Measurements from ENCODE around the gene SIT1.

SIT1 gene

GRCh38 chr9:35682051-35682450 lies 31.3 kb upstream of the SIT1 start:
- DNase-seq, result no peak

- DNase-seq, result no peak
Observed at GRCh38 chr9:35681341-35682002, 30.7 kb upstream of the SIT1 start.

- DNase-seq, result no peak
Observed at GRCh38 chr9:35680331-35681105, 29.8 kb upstream of the SIT1 start.

- DNase-seq, result no peak
Observed at GRCh38 chr9:35679766-35680330, 29.1 kb upstream of the SIT1 start.

DNA sequence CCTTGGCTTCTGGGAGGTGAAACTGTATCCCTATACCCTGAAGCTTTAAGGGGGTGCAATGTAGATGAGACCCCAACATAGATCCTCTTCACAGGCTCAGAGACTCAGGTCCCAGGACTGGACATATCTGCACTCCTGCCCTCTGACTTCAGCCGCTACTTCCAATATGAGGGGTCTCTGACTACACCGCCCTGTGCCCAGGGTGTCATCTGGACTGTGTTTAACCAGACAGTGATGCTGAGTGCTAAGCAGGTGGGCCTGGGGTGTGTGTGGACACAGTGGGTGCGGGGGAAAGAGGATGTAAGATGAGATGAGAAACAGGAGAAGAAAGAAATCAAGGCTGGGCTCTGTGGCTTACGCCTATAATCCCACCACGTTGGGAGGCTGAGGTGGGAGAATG lies 28.4 kb upstream of the SIT1 start:
- no peak for DNase-seq

- no peak for DNase-seq
Observed at GRCh38 chr9:35675732-35676392, 25.1 kb upstream of the SIT1 start.

GRCh38 chr9:35675204-35675603 lies 24.5 kb upstream of the SIT1 start:
- no peak for DNase-seq

DNA sequence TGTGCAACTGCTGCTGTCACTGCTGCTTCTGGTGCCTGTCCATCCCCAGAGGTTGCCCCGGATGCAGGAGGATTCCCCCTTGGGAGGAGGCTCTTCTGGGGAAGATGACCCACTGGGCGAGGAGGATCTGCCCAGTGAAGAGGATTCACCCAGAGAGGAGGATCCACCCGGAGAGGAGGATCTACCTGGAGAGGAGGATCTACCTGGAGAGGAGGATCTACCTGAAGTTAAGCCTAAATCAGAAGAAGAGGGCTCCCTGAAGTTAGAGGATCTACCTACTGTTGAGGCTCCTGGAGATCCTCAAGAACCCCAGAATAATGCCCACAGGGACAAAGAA lies 23.3 kb upstream of the SIT1 start:
- DNase-seq, result no peak

DNA sequence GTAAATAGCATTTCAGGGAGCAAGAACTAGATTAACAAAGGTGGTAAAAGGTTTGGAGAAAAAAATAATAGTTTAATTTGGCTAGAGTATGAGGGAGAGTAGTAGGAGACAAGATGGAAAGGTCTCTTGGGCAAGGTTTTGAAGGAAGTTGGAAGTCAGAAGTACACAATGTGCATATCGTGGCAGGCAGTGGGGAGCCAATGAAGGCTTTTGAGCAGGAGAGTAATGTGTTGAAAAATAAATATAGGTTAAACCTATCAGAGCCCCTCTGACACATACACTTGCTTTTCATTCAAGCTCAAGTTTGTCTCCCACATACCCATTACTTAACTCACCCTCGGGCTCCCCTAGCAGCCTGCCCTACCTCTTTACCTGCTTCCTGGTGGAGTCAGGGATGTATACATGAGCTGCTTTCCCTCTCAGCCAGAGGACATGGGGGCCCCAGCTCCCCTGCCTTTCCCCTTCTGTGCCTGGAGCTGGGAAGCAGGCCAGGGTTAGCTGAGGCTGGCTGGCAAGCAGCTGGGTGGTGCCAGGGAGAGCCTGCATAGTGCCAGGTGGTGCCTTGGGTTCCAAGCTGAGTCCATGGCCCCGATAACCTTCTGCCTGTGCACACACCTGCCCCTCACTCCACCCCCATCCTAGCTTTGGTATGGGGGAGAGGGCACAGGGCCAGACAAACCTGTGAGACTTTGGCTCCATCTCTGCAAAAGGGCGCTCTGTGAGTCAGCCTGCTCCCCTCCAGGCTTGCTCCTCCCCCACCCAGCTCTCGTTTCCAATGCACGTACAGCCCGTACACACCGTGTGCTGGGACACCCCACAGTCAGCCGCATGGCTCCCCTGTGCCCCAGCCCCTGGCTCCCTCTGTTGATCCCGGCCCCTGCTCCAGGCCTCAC lies 22.6 kb upstream of the SIT1 start, which contains the start of gene CA9:
CA9 (plus strand) TSS at position 797 of the 893 bp plus-strand sequence; CDS start at position 829, 32 bp downstream.
- peak in 1 of 2 experiments; percentile 7 for DNase-seq

DNA sequence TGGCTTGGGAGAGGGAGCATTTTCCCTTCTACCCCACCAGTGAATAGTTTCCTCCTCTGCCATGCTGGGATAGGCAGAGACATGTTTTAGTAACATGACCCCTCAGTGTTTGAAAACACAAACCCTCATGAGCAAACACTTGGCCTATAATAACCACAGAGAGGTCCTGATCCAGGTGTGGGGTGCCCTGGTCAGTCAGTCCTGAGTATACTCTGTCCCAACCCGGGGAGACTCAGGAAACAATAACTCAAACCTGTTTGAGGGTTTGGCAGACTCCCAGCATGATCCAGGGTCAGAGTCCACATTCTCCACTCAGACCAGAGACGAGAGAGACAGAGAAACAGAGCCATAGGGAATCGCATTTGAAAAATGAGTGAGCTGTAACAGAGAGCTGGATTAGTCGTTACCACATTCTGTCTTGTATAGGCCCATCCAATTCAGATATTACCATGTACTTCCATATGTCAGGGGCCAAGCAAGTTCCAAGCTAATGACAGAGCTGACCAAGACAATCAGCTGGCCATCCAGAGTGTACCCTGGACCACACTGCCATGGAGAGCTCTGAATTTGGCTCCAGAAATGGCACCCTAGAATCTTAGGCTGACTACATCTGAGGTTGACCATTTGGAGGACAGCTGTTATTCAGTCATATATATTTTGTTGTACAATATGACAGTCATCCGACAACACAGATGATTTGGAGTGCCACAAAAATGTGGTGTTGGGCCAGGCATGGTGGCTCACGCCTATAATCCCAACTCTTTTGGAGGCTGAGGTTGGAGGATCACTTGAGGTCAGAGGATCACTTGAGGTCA lies 18.8 kb upstream of the SIT1 start:
- DNase-seq, result peak in 1 of 2 experiments; percentile 5

DNA sequence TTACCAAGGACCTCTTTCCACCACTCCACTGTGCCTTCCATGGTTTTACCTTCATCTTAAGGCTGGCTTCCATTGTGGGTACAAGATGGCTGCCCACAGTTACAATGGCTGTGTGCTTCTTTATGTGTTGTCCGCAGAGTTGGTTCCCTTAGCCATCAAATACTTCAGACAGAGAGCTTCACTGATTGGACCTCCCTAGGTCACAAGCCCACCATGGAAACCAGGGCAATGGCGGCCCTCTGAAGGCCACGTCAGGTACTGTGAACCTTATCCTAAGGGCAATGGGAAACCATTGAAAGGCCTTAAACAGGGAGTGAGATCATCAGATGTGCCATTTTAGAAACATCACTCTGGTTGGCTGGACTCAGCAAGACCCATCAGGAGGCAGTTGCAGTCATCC lies 17.2 kb upstream of the SIT1 start:
- no peak for DNase-seq

- no peak for DNase-seq
Observed at GRCh38 chr9:35666549-35666948, 15.8 kb upstream of the SIT1 start.

DNA sequence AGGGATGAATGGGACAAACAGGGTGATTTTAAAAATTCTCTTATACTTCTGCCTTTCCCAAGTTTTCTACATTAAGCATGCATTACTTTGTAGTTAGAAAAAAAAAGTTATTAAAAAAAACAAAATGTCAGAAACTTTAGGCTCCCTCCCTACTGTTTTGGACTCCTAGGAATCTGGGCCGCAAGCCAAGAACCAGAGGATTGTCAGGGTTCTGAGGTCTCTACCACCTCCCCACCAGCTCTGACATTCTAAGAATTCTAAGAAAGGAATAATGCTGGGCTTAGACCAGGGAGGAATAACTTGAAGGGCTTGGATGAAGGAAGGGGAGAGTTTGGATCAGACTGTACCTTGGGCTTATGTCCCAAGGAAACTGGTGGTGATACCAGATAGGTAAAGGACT lies 15.3 kb upstream of the SIT1 start:
- no peak for DNase-seq

- no peak for DNase-seq
Observed at GRCh38 chr9:35665471-35665818, 14.7 kb upstream of the SIT1 start.

DNA sequence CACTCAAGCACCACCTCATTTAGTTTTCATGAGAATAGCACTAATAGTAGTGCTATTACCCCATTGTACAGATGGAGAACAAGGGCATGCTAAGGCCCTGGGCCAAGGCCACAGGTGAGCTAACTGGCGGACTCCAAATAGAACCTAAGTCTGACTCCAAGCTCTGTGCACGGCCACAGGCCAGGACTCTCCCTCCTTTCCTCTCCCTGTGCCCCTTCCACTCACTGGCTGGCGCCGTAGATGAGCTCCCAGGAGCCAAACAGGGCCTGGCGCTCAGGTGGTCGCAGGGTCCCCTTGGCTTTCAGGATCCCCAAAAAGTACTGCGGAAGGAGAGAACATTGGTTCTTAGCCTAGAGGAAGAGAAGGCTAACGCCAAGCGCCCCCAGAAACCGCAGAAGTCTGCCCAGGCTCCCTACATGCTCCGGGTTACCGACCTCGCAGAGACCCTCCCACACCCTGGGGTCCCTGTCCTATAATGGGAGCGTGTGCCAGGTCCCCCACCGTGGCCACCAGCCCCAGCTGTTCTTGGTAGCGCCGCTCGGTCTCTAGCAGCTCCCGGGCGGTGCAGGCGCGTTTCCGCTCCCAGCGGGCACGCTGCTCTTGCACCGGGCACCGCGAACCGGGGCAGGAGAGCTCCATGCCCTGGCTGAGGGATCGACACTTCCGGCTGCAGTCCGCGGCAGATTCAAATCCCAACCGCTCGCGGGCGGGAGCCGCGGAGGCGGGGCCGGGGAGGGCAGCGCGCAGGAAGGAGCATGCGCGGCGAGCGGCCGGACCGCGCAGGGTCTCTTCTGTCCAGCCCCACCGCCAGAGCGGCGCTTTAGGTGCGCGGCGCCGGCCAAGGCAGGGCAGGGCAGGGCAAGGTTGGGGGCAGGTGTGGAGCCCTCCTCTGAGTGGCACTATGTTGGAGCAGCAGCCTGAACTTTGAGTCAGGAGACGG lies 14.1 kb upstream of the SIT1 start, which contains the start of gene ARHGEF39:
ARHGEF39 (minus strand) TSS at position 665 of the 940 bp plus-strand sequence; CDS start at position 639, 26 bp downstream.
- DNase-seq, result peak; percentile 61 to 79

GRCh38 chr9:35662437-35662836 lies 11.7 kb upstream of the SIT1 start:
- no peak for DNase-seq

DNA sequence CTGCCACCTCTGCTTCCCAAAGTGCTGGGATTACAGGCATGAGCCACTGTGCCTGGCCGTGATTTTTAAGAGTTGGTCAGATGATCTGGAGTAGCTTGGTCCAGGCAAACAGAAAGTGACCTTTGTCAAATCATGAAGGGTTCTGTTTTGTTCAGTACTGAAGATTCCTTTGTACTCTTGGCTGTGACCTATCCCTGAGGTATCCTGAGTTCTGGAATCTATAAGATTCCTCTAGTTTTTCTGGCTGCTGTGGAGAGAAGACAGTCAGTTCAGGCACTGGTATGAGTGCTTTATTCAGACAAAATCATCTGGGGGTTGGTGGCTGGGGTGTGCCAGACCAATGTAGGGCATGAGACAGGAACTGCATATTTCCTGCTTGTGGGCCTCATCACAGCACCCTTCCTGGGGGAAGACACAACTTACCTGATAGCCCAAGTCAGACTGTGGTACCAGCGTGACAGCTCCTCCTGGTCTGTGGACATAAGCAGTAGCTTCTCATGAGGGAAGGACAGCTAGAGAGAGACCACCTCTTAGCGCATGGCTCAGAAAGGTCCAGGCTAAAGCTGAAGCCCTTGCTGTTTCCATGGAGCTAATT lies 11.1 kb upstream of the SIT1 start:
- no peak for DNase-seq

GRCh38 chr9:35660966-35661415 lies 10.3 kb upstream of the SIT1 start:
- DNase-seq, result no peak

- no peak for DNase-seq
Observed at GRCh38 chr9:35659340-35659739, 8.6 kb upstream of the SIT1 start.

DNA sequence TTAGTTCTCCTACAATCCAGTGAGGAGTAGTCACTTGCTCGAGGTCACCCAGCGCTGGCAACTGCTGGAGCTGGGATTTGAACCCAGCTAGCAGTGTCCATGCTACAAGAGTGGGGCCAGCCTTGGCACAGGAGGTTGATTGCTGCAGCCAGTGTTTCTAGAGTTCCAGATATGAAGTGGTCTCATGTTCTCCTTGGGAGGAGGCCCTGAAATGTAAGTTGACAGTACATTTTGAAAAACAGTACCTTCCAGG lies 8.2 kb upstream of the SIT1 start:
- peak in 1 of 2 experiments; percentile 11 for DNase-seq

All from SHP77 (cell line).